GM12878 (cell line): ENCODE results near the gene LCE2A. TPM values are rescaled to one million over a fixed set of nuclear protein-coding genes. Genes with fewer than 3 reads are reported as not detected.

ENCODE experiments used
- BCLAF1 ChIP-seq: fragments of 450-650 bp; IDR thresholded peaks from 2 replicates; pipeline ENCODE4 v1.6.1; 2017; ENCODE audit warnings: antibody characterized with exemption, mild to moderate bottlenecking, moderate library complexity
- RBBP5 ChIP-seq: fragments of 200-600 bp; sonication (generic); conservative IDR thresholded peaks from 2 replicates; pipeline ENCODE4 v1.6.1; 2016
- SRF ChIP-seq, 2 experiments: IDR thresholded peaks; 2 replicates each; pipeline ENCODE4 v1.6.1; 2011; ENCODE audit warnings: low read depth in 2 of 2, low read length in 2 of 2, mild to moderate bottlenecking in 1 of 2, moderate library complexity in 1 of 2
- ZNF24 ChIP-seq: fragments of 450-650 bp; IDR thresholded peaks from 2 replicates; pipeline ENCODE4 v1.6.1; 2017; ENCODE audit warnings: antibody characterized with exemption, mild to moderate bottlenecking
- ZNF687 ChIP-seq: fragments of 450-650 bp; IDR thresholded peaks from 2 replicates; pipeline ENCODE4 v1.6.1; 2017; ENCODE audit warnings: mild to moderate bottlenecking, moderate library complexity
- polyA plus RNA-seq, 11 experiments: library from polyadenylated mRNA; depleted of rRNA in 4 of 11; unstranded in 6 of 11; stranded (reverse) in 5 of 11; fragments of >200 nt; fragmentation: Nextera tagmentation in 4 of 11; fragmentation: Illumina TruSeq in 1 of 11; extraction: Ambion mirVana in 4 of 11; extraction: Trizol in 1 of 11; gene quantifications; 1 replicate in 1 of 11; 2 replicates in 10 of 11; pipeline versions ENCODE4 v1.2.1 to v1.2.3, GENCODE V29; 2011 to 2016; ENCODE audit warnings: inconsistent platforms in 2 of 11, missing spikeins in 2 of 11, low read depth in 1 of 11
- total RNA-seq, 4 experiments: library from RNA; depleted of rRNA in 3 of 4; stranded (reverse); fragments of >200 nt in 3 of 4; fragmentation: Illumina TruSeq in 1 of 4; extraction: Trizol in 1 of 4; gene quantifications; 2 replicates each; pipeline versions ENCODE4 v1.2.1 to v1.2.3, GENCODE V29; 2013 to 2021

LCE2A gene
- total and polyA plus RNA-seq, 10 of the 15 experiments (the other 5 are each of a cell fraction or from before 2014, with no cell fraction given) = not detected

GRCh38 chr1:152747831-152748230, 49.7 kb downstream of the LCE2A start (continued):
- TF ChIP-seq BCLAF1 (no peak), ZNF687 (no peak), SRF (IDR thresholded peaks at IDR 0.05; ENCODE audit: low read depth in 2 of 2, low read length in 2 of 2) (no peak), RBBP5 (no peak), ZNF24 (no peak)

Other genes starting within 250 kb of the LCE2A start
Only the 7 nearest of the 23 such genes appear.
- not detected in 2 replicates for gene LCE3A, start 75.2 kb upstream of the LCE2A start, total RNA-seq (2014; rRNA removed)
- not detected in 2 replicates for gene LCE3A, start 75.2 kb upstream of the LCE2A start, total RNA-seq (2014; rRNA removed; fragmentation: Illumina TruSeq; extraction: Trizol)
- gene LCE3A, start 75.2 kb upstream of the LCE2A start, total RNA-seq (2021) = not detected in 2 replicates
- not detected in 2 replicates for gene LCE3A, start 75.2 kb upstream of the LCE2A start, polyA plus RNA-seq (2011; rRNA removed)
- not detected in 2 replicates for gene LCE3A, start 75.2 kb upstream of the LCE2A start, polyA plus RNA-seq (2014; fragmentation: Illumina TruSeq; extraction: Trizol)
- gene LCE3A, start 75.2 kb upstream of the LCE2A start, polyA plus RNA-seq (2014; fragmentation: Nextera tagmentation; extraction: Ambion mirVana) = not detected
- gene LCE3A, start 75.2 kb upstream of the LCE2A start, polyA plus RNA-seq (2014; rRNA removed) = not detected in 2 replicates
- not detected for gene LCE3A, start 75.2 kb upstream of the LCE2A start, polyA plus RNA-seq (2016; fragmentation: Nextera tagmentation; extraction: Ambion mirVana)
- gene LCE2D, start 35.0 kb upstream of the LCE2A start, total RNA-seq (2014; rRNA removed) = not detected in 2 replicates
- gene LCE2D, start 35.0 kb upstream of the LCE2A start, total RNA-seq (2014; rRNA removed; fragmentation: Illumina TruSeq; extraction: Trizol) = not detected in 2 replicates
- not detected in 2 replicates for gene LCE2D, start 35.0 kb upstream of the LCE2A start, total RNA-seq (2021)
- not detected in 2 replicates for gene LCE2D, start 35.0 kb upstream of the LCE2A start, polyA plus RNA-seq (2011; rRNA removed)
- gene LCE2D, start 35.0 kb upstream of the LCE2A start, polyA plus RNA-seq (2014; fragmentation: Illumina TruSeq; extraction: Trizol) = not detected in 2 replicates
- gene LCE2D, start 35.0 kb upstream of the LCE2A start, polyA plus RNA-seq (2014; fragmentation: Nextera tagmentation; extraction: Ambion mirVana) = not detected
- not detected in 2 replicates for gene LCE2D, start 35.0 kb upstream of the LCE2A start, polyA plus RNA-seq (2014; rRNA removed)
- gene LCE2D, start 35.0 kb upstream of the LCE2A start, polyA plus RNA-seq (2016; fragmentation: Nextera tagmentation; extraction: Ambion mirVana) = not detected
- not detected in 2 replicates for gene LCE2C, start 23.1 kb upstream of the LCE2A start, total RNA-seq (2014; rRNA removed)
- gene LCE2C, start 23.1 kb upstream of the LCE2A start, total RNA-seq (2014; rRNA removed; fragmentation: Illumina TruSeq; extraction: Trizol) = not detected in 2 replicates
- gene LCE2C, start 23.1 kb upstream of the LCE2A start, total RNA-seq (2021) = not detected in 2 replicates
- not detected in 2 replicates for gene LCE2C, start 23.1 kb upstream of the LCE2A start, polyA plus RNA-seq (2011; rRNA removed)
- gene LCE2C, start 23.1 kb upstream of the LCE2A start, polyA plus RNA-seq (2014; fragmentation: Illumina TruSeq; extraction: Trizol) = not detected in 2 replicates
- gene LCE2C, start 23.1 kb upstream of the LCE2A start, polyA plus RNA-seq (2014; fragmentation: Nextera tagmentation; extraction: Ambion mirVana) = not detected
- not detected in 2 replicates for gene LCE2C, start 23.1 kb upstream of the LCE2A start, polyA plus RNA-seq (2014; rRNA removed)
- gene LCE2C, start 23.1 kb upstream of the LCE2A start, polyA plus RNA-seq (2016; fragmentation: Nextera tagmentation; extraction: Ambion mirVana) = not detected
- not detected in 2 replicates for gene LCE2B, start 12.2 kb upstream of the LCE2A start, total RNA-seq (2014; rRNA removed)
- not detected in 2 replicates for gene LCE2B, start 12.2 kb upstream of the LCE2A start, total RNA-seq (2014; rRNA removed; fragmentation: Illumina TruSeq; extraction: Trizol)
- not detected in 2 replicates for gene LCE2B, start 12.2 kb upstream of the LCE2A start, total RNA-seq (2021)
- gene LCE2B, start 12.2 kb upstream of the LCE2A start, polyA plus RNA-seq (2011; rRNA removed) = not detected in 2 replicates
- gene LCE2B, start 12.2 kb upstream of the LCE2A start, polyA plus RNA-seq (2014; fragmentation: Illumina TruSeq; extraction: Trizol) = not detected in 2 replicates
- not detected for gene LCE2B, start 12.2 kb upstream of the LCE2A start, polyA plus RNA-seq (2014; fragmentation: Nextera tagmentation; extraction: Ambion mirVana)
- not detected in 2 replicates for gene LCE2B, start 12.2 kb upstream of the LCE2A start, polyA plus RNA-seq (2014; rRNA removed)
- gene LCE2B, start 12.2 kb upstream of the LCE2A start, polyA plus RNA-seq (2016; fragmentation: Nextera tagmentation; extraction: Ambion mirVana) = not detected
- gene LCE4A, start 9.8 kb downstream of the LCE2A start, total RNA-seq (2014; rRNA removed) = not detected in 2 replicates
- gene LCE4A, start 9.8 kb downstream of the LCE2A start, total RNA-seq (2014; rRNA removed; fragmentation: Illumina TruSeq; extraction: Trizol) = not detected in 2 replicates
- gene LCE4A, start 9.8 kb downstream of the LCE2A start, total RNA-seq (2021) = not detected in 2 replicates
- not detected in 2 replicates for gene LCE4A, start 9.8 kb downstream of the LCE2A start, polyA plus RNA-seq (2011; rRNA removed)
- not detected in 2 replicates for gene LCE4A, start 9.8 kb downstream of the LCE2A start, polyA plus RNA-seq (2014; fragmentation: Illumina TruSeq; extraction: Trizol)
- not detected for gene LCE4A, start 9.8 kb downstream of the LCE2A start, polyA plus RNA-seq (2014; fragmentation: Nextera tagmentation; extraction: Ambion mirVana)
- gene LCE4A, start 9.8 kb downstream of the LCE2A start, polyA plus RNA-seq (2014; rRNA removed) = not detected in 2 replicates
- not detected for gene LCE4A, start 9.8 kb downstream of the LCE2A start, polyA plus RNA-seq (2016; fragmentation: Nextera tagmentation; extraction: Ambion mirVana)
- not detected in 2 replicates for gene KPRP, start 59.7 kb downstream of the LCE2A start, total RNA-seq (2014; rRNA removed)
- not detected in 2 replicates for gene KPRP, start 59.7 kb downstream of the LCE2A start, total RNA-seq (2014; rRNA removed; fragmentation: Illumina TruSeq; extraction: Trizol)
- gene KPRP, start 59.7 kb downstream of the LCE2A start, total RNA-seq (2021) = not detected in 2 replicates
- not detected in 2 replicates for gene KPRP, start 59.7 kb downstream of the LCE2A start, polyA plus RNA-seq (2011; rRNA removed)
- gene KPRP, start 59.7 kb downstream of the LCE2A start, polyA plus RNA-seq (2014; fragmentation: Illumina TruSeq; extraction: Trizol) = not detected in 2 replicates
- gene KPRP, start 59.7 kb downstream of the LCE2A start, polyA plus RNA-seq (2014; fragmentation: Nextera tagmentation; extraction: Ambion mirVana) = not detected
- gene KPRP, start 59.7 kb downstream of the LCE2A start, polyA plus RNA-seq (2014; rRNA removed) = not detected in 2 replicates
- gene KPRP, start 59.7 kb downstream of the LCE2A start, polyA plus RNA-seq (2016; fragmentation: Nextera tagmentation; extraction: Ambion mirVana) = not detected
- gene LCE1F, start 76.8 kb downstream of the LCE2A start, total RNA-seq (2014; rRNA removed) = not detected in 2 replicates
- gene LCE1F, start 76.8 kb downstream of the LCE2A start, total RNA-seq (2014; rRNA removed; fragmentation: Illumina TruSeq; extraction: Trizol) = not detected in 2 replicates
- gene LCE1F, start 76.8 kb downstream of the LCE2A start, total RNA-seq (2021) = not detected in 2 replicates
- gene LCE1F, start 76.8 kb downstream of the LCE2A start, polyA plus RNA-seq (2011; rRNA removed) = not detected in 2 replicates
- gene LCE1F, start 76.8 kb downstream of the LCE2A start, polyA plus RNA-seq (2014; fragmentation: Illumina TruSeq; extraction: Trizol) = not detected in 2 replicates
- gene LCE1F, start 76.8 kb downstream of the LCE2A start, polyA plus RNA-seq (2014; fragmentation: Nextera tagmentation; extraction: Ambion mirVana) = not detected
- 0.43 TPM in 1 of 2 replicates, not detected in the other for gene LCE1F, start 76.8 kb downstream of the LCE2A start, polyA plus RNA-seq (2014; rRNA removed)
- under 1 TPM; 0.72 to 0.96 TPM for gene LCE1F, start 76.8 kb downstream of the LCE2A start, polyA plus RNA-seq (2016; fragmentation: Nextera tagmentation; extraction: Ambion mirVana)